Stimulated activated CD4-positive, alpha-beta T cell treated with anti-CD3 and anti-CD28 coated beads, TNF-alpha, amount 100 ng/mL, for 24 hours (primary cell): ENCODE results near the gene CSNK1G3.

Experiments used
- DNase-seq, 3 experiments: peaks; one replicate each; pipeline ENCODE4 v3.0.0-alpha.2; 2020; ENCODE audit warnings: low read depth in 3 of 3

The CSNK1G3 gene

GRCh38 chr5:123514615-123515355, 2.8 kb downstream of the CSNK1G3 start:
- no peak for DNase-seq

- no peak for DNase-seq
Observed at GRCh38 chr5:123515904-123516303, 3.9 kb downstream of the CSNK1G3 start.

GRCh38 chr5:123517476-123517875, 5.5 kb downstream of the CSNK1G3 start:
- no peak for DNase-seq

GRCh38 chr5:123518111-123518510, 6.1 kb downstream of the CSNK1G3 start:
- no peak for DNase-seq

- no peak for DNase-seq
Observed at GRCh38 chr5:123520677-123521247, 8.8 kb downstream of the CSNK1G3 start.

- DNase-seq = no peak
Observed at GRCh38 chr5:123524146-123524545, 12.2 kb downstream of the CSNK1G3 start.

- DNase-seq = no peak
Observed at GRCh38 chr5:123527190-123527589, 15.2 kb downstream of the CSNK1G3 start.

GRCh38 chr5:123528065-123528464, 16.1 kb downstream of the CSNK1G3 start:
- no peak for DNase-seq

GRCh38 chr5:123528878-123529277, 16.9 kb downstream of the CSNK1G3 start:
- no peak for DNase-seq

- DNase-seq = no peak
Observed at GRCh38 chr5:123530728-123531127, 18.8 kb downstream of the CSNK1G3 start.

- no peak for DNase-seq
Observed at GRCh38 chr5:123535648-123536047, 23.7 kb downstream of the CSNK1G3 start.

- DNase-seq = no peak
Observed at GRCh38 chr5:123537256-123537655, 25.3 kb downstream of the CSNK1G3 start.

GRCh38 chr5:123537845-123538244, 25.9 kb downstream of the CSNK1G3 start:
- DNase-seq = no peak

- DNase-seq = no peak
Observed at GRCh38 chr5:123538670-123539459, 26.9 kb downstream of the CSNK1G3 start.

GRCh38 chr5:123540534-123540933, 28.6 kb downstream of the CSNK1G3 start:
- no peak for DNase-seq

- no peak for DNase-seq
Observed at GRCh38 chr5:123543438-123543837, 31.5 kb downstream of the CSNK1G3 start.

GRCh38 chr5:123545506-123545905, 33.5 kb downstream of the CSNK1G3 start:
- no peak for DNase-seq

GRCh38 chr5:123546657-123547056, 34.7 kb downstream of the CSNK1G3 start:
- no peak for DNase-seq

GRCh38 chr5:123549256-123549904, 37.4 kb downstream of the CSNK1G3 start:
- peak in 2 of 3 experiments; percentile 14 to 16 for DNase-seq

GRCh38 chr5:123554601-123555000, 42.6 kb downstream of the CSNK1G3 start:
- DNase-seq = no peak

GRCh38 chr5:123557907-123558306, 45.9 kb downstream of the CSNK1G3 start:
- DNase-seq = no peak

GRCh38 chr5:123558762-123559433, 46.9 kb downstream of the CSNK1G3 start:
- DNase-seq = no peak
